HG02759 (cell line): ENCODE results near the gene ETFDH.
"Not testable (repeated sequence)": the region's sequence is repeated elsewhere in the genome, so short reads cannot be mapped to it uniquely, and the experiment has no call there.

Experiments used
- ATAC-seq: cut with Tn5 transposase; IDR thresholded peaks from one replicate; pipeline ENCODE4 v1.9.1; 2021; ENCODE audit warnings: mild to moderate bottlenecking, moderate library complexity; ENCODE audit not compliant: unreplicated experiment

The ETFDH gene

GRCh38 chr4:158750379-158750778 is 78.3 kb downstream of the ETFDH start:
- ATAC-seq, result no peak

- ATAC-seq, result no peak
Observed at GRCh38 chr4:158754385-158755180, 82.5 kb downstream of the ETFDH start.

DNA sequence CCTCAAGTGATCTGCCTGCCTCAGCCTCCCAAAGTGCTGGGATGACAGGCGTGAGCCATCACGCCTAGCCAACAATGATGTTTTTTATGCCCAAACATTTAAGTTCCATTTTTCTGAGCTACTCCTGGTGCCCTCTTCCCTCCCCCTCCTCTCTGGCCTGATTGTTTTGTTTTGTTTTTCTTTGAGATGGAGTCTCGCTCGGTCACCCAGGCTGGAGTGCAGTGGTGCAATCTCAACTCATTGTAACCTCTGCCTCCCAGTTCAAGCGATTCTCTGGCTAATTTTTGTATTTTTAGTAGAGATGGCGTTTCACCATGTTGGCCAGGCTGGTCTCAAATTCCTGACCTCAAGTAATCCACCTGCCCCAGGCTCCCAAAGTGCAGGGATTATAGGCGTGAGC is 83.7 kb downstream of the ETFDH start:
- not testable (repeated sequence) for ATAC-seq

DNA sequence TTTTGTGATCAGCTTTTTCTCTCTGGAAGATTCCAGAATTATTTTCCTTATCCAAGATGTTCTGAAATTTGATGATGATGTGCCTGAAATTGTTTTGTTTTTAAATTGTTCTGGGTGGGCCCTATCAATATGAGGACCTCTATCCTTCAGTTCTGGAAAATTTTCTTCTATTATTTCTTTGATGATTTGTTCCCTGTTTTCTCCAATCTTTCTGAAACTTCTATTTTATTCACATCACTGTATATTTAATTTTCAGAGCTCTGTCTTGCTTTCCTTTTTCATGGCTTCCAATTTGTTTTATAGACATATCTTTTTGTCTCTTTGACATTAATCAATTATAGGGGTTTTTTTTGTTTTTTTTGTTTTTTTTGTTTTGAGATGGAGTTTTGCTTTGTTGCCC is 84.5 kb downstream of the ETFDH start:
- no peak for ATAC-seq

GRCh38 chr4:158758142-158758541 is 86.0 kb downstream of the ETFDH start:
- no peak for ATAC-seq

GRCh38 chr4:158758703-158759102 is 86.6 kb downstream of the ETFDH start:
- no peak for ATAC-seq
